Endothelial cell (in vitro differentiated cells): ENCODE results near the gene DCXR. TPM values are rescaled to one million over a fixed set of nuclear protein-coding genes. Genes with fewer than 3 reads are reported as not detected.

Source experiments
- DNase-seq: peaks from one replicate; pipeline ENCODE4 v3.0.0; 2021; ENCODE audit warnings: low spot score
- H3K27ac Mint-ChIP-seq: one replicate; pipeline ENCODE4 v1.8.0; 2021; ENCODE audit warnings: mixed read lengths, inconsistent platforms; ENCODE audit not compliant: unreplicated experiment
- H3K27me3 Mint-ChIP-seq: one replicate; pipeline ENCODE4 v1.8.0; 2021; ENCODE audit warnings: mild to moderate bottlenecking, moderate library complexity, mixed read lengths, inconsistent platforms; ENCODE audit not compliant: unreplicated experiment
- H3K36me3 Mint-ChIP-seq: one replicate; pipeline ENCODE4 v1.8.0; 2021; ENCODE audit warnings: mild to moderate bottlenecking, low read depth, mixed read lengths, inconsistent platforms; ENCODE audit not compliant: unreplicated experiment
- H3K4me1 Mint-ChIP-seq: one replicate; pipeline ENCODE4 v1.8.0; 2021; ENCODE audit warnings: mild to moderate bottlenecking, mixed read lengths, inconsistent platforms; ENCODE audit not compliant: unreplicated experiment
- H3K4me3 Mint-ChIP-seq: one replicate; pipeline ENCODE4 v1.8.0; 2021; ENCODE audit warnings: mild to moderate bottlenecking, mixed read lengths, inconsistent platforms; ENCODE audit not compliant: unreplicated experiment
- H3K9me3 Mint-ChIP-seq: one replicate; pipeline ENCODE4 v1.8.0; 2021; ENCODE audit warnings: mixed read lengths, inconsistent platforms; ENCODE audit not compliant: unreplicated experiment
- CTCF ChIP-seq: fragments of 200-600 bp; sonication (generic); IDR thresholded peaks from one replicate; pipeline ENCODE4 v1.5.0; 2021; ENCODE audit warnings: antibody characterized with exemption; ENCODE audit not compliant: unreplicated experiment
- total RNA-seq: library from RNA; stranded (reverse); fragmentation: NEBNext Ultra II Directional; extraction: Animal tissue kit (Norgen Biotek cat#: 25700); gene quantifications from one replicate; pipeline ENCODE4 v1.2.1, GENCODE V29; 2021; ENCODE audit not compliant: unreplicated experiment

DCXR gene
- total RNA-seq, 1 donor from 2014 or later = 30.8 TPM

- Mint-ChIP-seq H3K36me3 (peaks cover 4% of the 10 kb centered on the region), H3K4me3 (no peak overlapping the region), H3K27me3 (peaks cover 2% of the 10 kb centered on the region), H3K27ac (no peak overlapping the region), H3K9me3 (no peaks in the 10 kb centered on the region), H3K4me1 (no peaks in the 10 kb centered on the region)
- DNase-seq = no peak
- no peak for TF ChIP-seq CTCF
These were observed 43.4 kb upstream of the DCXR start for GRCh38 chr17:82080789-82081464.

- Mint-ChIP-seq H3K27ac (no peak overlapping the region), H3K4me3 (no peak overlapping the region), H3K4me1 (no peaks in the 10 kb centered on the region), H3K27me3 (peaks cover 2% of the 10 kb centered on the region), H3K36me3 (peaks cover 4% of the 10 kb centered on the region), H3K9me3 (no peaks in the 10 kb centered on the region)
- TF ChIP-seq CTCF = no peak
- no peak for DNase-seq
These were observed 42.7 kb upstream of the DCXR start for GRCh38 chr17:82080048-82080788.

GRCh38 chr17:82079001-82079677 is 41.6 kb upstream of the DCXR start:
- Mint-ChIP-seq H3K27ac (no peak overlapping the region), H3K4me1 (no peaks in the 10 kb centered on the region), H3K36me3 (peaks cover 4% of the 10 kb centered on the region), H3K4me3 (no peak overlapping the region), H3K27me3 (peaks cover 2% of the 10 kb centered on the region), H3K9me3 (no peaks in the 10 kb centered on the region)
- DNase-seq = no peak
- no peak for TF ChIP-seq CTCF

GRCh38 chr17:82078433-82078832 is 40.9 kb upstream of the DCXR start:
- no peak for TF ChIP-seq CTCF
- DNase-seq = no peak
- Mint-ChIP-seq H3K4me3 (no peak overlapping the region), H3K36me3 (peaks cover 4% of the 10 kb centered on the region), H3K9me3 (no peaks in the 10 kb centered on the region), H3K4me1 (no peaks in the 10 kb centered on the region), H3K27ac (peak overlapping the region; percentile 43), H3K27me3 (peaks cover 3% of the 10 kb centered on the region)
